Fibroblast of upper back skin (primary cell): ENCODE measurements around the gene MTHFR.

Experiments used
- DNase-seq: peaks from one replicate; pipeline ENCODE4 v3.0.0-alpha.2; 2013

Gene MTHFR

GRCh38 chr1:11780380-11781147 lies 25.2 kb downstream of the MTHFR start:
- no peak for DNase-seq

GRCh38 chr1:11779715-11780379 lies 25.9 kb downstream of the MTHFR start:
- no peak for DNase-seq

- no peak for DNase-seq
Observed at GRCh38 chr1:11778844-11779623, 26.7 kb downstream of the MTHFR start.

DNA sequence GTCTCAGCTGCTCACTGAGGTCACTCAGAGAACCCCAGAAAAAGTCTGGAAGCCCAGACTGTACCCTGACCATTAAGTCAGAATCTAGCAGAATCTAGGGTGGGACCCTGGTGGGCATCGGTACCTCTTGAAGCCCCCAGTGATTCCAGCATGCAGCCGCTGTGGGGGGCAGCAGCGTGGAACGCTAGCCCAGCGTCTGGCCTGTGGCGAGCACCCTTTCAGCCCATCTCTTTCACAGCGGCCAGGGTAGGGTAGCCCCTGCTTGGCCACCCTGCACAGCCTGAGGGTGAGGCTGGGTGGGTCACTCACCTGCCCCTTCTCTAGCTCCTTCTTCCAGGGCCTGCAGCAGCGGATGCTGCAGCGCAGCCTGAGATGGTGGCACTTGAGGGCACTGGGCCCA lies 27.4 kb downstream of the MTHFR start:
- DNase-seq = no peak

- DNase-seq = no peak
Observed at GRCh38 chr1:11777658-11778322, 28.0 kb downstream of the MTHFR start.

DNA sequence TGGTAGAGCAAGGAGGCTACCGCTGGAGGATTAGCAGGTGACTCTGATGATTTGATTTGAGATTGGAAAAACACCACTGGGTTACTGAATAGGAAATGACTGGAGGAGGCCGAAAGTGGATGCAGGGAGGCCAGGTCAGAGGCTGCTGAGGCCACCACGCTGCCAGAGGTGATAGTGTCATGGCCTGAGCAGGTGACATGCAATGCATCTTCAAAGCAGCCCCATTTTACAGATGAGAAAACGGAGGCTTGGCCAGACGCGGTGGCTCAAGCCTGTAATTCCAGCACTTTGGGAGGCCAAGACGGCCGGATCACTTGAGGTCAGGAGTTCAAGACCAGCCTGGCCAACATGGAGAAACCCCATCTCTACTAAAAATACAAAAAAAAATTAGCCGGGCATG lies 31.0 kb downstream of the MTHFR start:
- no peak for DNase-seq

- no peak for DNase-seq
Observed at GRCh38 chr1:11772458-11772857, 33.3 kb downstream of the MTHFR start.

GRCh38 chr1:11771481-11772043 lies 34.2 kb downstream of the MTHFR start:
- no peak for DNase-seq

GRCh38 chr1:11770011-11770410 lies 35.8 kb downstream of the MTHFR start:
- peak; percentile 7 for DNase-seq

DNA sequence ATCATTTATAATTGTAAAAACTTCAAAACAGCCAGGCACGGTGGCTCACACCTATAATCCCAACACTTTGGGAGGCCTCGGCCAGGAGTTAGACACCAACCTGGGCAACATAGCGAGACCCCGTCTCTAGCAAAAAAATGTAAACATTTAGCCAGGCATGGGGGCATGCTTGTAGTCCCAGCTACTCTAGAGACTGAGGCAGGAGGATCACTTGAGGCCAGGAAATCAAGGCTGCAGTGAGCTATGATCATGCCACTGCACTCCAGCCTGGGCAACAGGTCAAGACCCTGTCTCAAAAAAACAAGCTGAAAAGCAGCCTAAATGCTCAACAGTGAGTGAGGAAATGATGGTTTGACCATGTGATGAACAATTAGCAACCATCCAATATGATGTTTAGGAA lies 36.5 kb downstream of the MTHFR start:
- no peak for DNase-seq

DNA sequence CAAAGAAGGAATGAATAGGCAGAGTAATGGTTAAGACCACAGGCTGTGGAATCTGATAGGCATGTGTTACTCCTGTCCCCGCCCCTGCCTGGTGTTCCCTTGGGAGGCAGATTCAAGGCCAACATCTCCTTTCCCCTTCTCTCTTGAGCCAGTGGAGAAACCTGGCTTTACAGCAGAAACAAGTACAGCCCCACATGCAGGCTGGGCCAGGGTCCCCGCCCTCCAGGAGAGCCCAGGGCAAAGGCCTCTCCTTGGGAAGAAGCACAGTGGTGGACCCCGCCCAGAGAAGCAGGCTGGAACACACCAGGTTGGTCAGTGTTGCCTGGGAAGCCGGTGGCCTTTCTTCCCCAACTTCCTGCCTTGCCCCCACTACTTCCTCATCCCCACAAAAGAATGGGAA lies 36.9 kb downstream of the MTHFR start:
- DNase-seq = peak; percentile 16

GRCh38 chr1:11767922-11768704 lies 37.7 kb downstream of the MTHFR start:
- no peak for DNase-seq

- no peak for DNase-seq
Observed at GRCh38 chr1:11766429-11766776, 39.4 kb downstream of the MTHFR start.

GRCh38 chr1:11765661-11766428 lies 39.9 kb downstream of the MTHFR start:
- DNase-seq = no peak

DNA sequence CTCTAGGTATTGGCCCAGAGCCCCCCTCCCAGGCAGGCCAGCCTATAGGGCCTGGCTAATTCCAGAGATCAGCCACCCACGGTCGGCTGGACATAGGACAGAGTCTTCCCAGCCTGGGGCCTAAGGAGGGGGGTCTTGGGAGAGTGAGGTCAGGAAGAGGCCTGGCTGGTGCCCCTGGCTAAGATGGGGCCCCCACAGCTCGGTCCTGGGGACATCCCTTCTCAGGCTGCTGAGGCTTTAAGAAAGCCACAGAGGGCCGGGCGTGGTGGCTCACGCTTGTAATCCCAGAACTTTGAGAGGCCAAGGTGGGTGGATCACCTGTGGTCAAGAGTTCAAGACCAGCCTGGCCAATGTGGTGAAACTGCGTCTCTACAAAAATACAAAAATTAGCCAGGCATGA lies 41.2 kb downstream of the MTHFR start:
- no peak for DNase-seq

GRCh38 chr1:11764115-11764514 lies 41.6 kb downstream of the MTHFR start:
- DNase-seq = no peak

GRCh38 chr1:11761988-11762406 lies 43.8 kb downstream of the MTHFR start, which contains the start of gene C1orf167:
Gene C1orf167, plus strand, starts transcription at chr1:11762193. Its CDS starts 2,208 bp downstream, at chr1:11764401.
- no peak for DNase-seq

DNA sequence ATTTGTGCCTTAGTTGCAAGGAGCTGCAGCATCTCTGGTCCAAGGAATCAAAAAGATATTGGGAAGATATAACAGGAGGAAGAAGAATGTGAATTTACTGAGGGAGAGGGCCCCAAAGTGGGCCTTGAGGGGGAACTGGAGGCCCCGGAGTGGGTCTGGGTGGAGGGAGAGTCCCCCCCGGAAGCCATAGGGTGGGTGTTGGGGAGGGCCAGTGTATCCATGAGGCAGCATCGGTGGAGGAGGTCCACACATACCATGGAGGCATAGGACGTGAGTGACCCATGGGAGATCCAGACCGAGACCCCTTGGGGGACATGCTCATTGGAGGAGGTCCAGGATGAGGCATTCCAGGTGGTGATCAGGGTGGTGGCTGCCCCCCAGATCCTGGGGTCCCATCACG lies 44.5 kb downstream of the MTHFR start:
- no peak for DNase-seq

- DNase-seq = no peak
Observed at GRCh38 chr1:11759791-11760190, 46.0 kb downstream of the MTHFR start.

DNA sequence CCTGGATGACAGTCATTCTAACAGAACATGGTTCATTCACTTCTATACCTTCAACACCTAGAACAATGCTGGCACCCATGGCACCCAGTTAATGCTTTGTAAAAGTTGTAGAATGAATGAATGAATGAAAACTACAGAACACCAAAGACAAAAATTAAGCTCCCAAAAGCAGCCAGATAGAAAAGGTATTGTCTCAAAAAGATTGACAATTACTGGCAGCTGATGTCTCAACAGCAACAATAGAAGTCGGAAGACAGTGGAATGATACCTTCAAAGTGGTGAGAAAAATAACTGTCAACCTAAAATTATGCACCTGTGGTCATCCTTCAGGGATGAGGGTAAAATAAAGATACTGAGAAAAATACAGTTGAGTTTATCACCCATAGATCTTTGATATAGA lies 48.7 kb downstream of the MTHFR start:
- no peak for DNase-seq

DNA sequence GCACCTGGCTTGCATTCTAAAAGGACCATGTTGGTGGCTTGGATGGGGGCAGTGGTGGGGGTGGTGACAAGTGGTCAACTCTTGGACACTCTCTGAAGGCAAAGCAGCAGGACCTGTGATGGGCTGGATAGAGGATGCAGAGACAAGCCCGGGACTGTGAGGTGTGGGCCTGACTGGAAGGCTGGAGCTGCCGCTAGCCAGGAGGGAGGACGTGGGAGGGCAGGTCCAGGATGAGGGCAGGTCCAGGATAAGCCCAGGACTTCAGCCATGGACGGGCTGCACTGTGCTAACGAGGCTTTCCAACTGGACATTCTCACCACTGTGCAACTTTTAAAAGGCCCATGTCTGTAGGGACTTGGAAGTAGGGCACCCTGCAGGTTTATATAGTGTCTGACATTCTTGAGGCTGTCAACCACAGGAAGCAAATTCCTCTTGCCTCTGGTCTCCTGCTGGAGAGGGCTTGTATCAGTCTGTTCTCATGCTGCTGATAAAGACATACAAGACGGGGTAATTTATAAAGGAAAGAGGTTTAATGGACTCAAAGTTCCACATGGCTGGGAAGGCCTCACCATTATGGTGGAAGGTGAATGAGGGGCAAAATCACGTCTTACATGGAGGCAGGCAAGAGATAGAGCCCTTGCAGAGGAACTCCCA lies 52.1 kb downstream of the MTHFR start:
- peak; percentile 32 for DNase-seq
